Lower leg skin (tissue), 4 donors: Measurements from ENCODE around the gene MOV10. TPM values are rescaled to one million over a fixed set of nuclear protein-coding genes. Genes with fewer than 3 reads are reported as not detected.

Source experiments
- DNase-seq, 2 donors: peaks; one replicate each; pipeline ENCODE4 v3.0.0-alpha.2; 2019; ENCODE audit warnings: low spot score in 2 of 2
- H3K4me3 ChIP-seq: fragments of 200-600 bp; sonication (generic); 2 replicates; pipeline ENCODE4 v1.5.1; 2017; ENCODE audit warnings: mild to moderate bottlenecking, low read depth; ENCODE audit not compliant: poor library complexity, severe bottlenecking
- POLR2A ChIP-seq, 2 donors: fragments of 450-650 bp; IDR thresholded peaks; one replicate each; pipeline ENCODE4 v1.6.1; 2016 to 2017; ENCODE audit warnings: antibody characterized with exemption in 2 of 2, mild to moderate bottlenecking in 1 of 2, moderate library complexity in 1 of 2
- WGBS, 2 donors: methylation state at CpG; one replicate each; pipeline ENCODE4 v1.1.5; 2018; 5-methylcytosine and 5-hydroxymethylcytosine counted together
- intact Hi-C: fragments of 100-400 bp; cut with DNase I; formaldehyde crosslinking; loops from one replicate; pipeline ENCODE4 v1.15.0; 2023; ENCODE audit warnings: low total_unique reads
- total RNA-seq, 4 donors: library from RNA; depleted of rRNA; stranded (reverse); fragments of >200 nt; gene quantifications; one replicate each; pipeline ENCODE4 v1.1.0, GENCODE V29; 2016
- TF ChIP-seq, protein P1 (sequence below), 3 donors: fragments of 450-650 bp; IDR thresholded peaks; one replicate each; pipeline ENCODE4 v1.5.1; 2016; ENCODE audit warnings: antibody characterized with exemption in 3 of 3, mild to moderate bottlenecking in 3 of 3, moderate library complexity in 2 of 3

MOV10 gene
- total RNA-seq, 4 donors from 2014 or later: 46.2 to 105 (median 56.8) TPM

DNA sequence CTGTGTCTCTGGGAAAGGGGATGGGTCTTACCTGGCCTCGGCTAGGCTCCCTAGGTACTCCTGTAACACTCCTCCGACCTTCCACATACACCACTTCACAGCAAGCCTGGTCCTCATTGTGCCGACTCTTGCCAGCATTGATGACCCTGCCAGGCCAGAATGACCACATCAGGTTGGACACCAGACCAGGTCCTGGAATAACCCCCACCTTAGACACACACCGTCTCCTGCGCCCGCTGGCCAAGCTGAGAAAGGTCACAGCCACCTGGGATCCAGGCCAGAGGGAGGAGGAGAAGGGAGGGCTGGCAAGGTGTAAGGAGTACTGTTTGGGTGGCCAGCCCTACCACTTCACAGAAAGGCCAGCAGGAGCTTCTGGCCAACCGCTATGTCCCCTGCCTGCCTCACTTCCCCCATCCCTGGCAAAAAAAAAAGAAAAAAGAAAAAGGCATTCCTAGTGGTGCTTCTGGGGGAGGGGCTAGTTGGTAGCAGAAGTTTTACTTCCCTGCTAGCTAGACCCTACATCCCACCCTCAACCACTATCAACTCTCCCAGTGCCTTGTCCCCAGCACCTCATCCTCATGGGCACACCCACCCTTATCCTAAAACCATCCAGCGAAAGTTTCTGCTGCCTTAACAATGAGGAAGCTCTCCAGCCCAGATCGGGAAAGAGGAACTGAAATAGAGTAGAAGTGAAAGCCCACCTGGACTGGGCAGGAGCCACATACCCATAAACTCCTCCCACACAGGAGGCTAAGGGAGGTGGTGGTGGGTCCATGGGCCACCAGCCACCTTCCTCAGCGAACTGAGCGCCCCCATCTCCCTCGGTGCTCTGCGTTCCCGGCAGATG, 39.2 kb downstream of the MOV10 start:
- DNase-seq: no peak
- peak overlapping the region; percentile 34 for H3K4me3 ChIP-seq
- TF ChIP-seq, protein P1, sequence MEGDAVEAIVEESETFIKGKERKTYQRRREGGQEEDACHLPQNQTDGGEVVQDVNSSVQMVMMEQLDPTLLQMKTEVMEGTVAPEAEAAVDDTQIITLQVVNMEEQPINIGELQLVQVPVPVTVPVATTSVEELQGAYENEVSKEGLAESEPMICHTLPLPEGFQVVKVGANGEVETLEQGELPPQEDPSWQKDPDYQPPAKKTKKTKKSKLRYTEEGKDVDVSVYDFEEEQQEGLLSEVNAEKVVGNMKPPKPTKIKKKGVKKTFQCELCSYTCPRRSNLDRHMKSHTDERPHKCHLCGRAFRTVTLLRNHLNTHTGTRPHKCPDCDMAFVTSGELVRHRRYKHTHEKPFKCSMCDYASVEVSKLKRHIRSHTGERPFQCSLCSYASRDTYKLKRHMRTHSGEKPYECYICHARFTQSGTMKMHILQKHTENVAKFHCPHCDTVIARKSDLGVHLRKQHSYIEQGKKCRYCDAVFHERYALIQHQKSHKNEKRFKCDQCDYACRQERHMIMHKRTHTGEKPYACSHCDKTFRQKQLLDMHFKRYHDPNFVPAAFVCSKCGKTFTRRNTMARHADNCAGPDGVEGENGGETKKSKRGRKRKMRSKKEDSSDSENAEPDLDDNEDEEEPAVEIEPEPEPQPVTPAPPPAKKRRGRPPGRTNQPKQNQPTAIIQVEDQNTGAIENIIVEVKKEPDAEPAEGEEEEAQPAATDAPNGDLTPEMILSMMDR (IDR thresholded peaks at IDR 0.05): no peak
- no peak for TF ChIP-seq POLR2A (IDR thresholded peaks at IDR 0.05)
- 50% methylated on average over 14 of the region's 14 CpGs for WGBS, 2 donors
- intact Hi-C loops: no loop called here

DNA sequence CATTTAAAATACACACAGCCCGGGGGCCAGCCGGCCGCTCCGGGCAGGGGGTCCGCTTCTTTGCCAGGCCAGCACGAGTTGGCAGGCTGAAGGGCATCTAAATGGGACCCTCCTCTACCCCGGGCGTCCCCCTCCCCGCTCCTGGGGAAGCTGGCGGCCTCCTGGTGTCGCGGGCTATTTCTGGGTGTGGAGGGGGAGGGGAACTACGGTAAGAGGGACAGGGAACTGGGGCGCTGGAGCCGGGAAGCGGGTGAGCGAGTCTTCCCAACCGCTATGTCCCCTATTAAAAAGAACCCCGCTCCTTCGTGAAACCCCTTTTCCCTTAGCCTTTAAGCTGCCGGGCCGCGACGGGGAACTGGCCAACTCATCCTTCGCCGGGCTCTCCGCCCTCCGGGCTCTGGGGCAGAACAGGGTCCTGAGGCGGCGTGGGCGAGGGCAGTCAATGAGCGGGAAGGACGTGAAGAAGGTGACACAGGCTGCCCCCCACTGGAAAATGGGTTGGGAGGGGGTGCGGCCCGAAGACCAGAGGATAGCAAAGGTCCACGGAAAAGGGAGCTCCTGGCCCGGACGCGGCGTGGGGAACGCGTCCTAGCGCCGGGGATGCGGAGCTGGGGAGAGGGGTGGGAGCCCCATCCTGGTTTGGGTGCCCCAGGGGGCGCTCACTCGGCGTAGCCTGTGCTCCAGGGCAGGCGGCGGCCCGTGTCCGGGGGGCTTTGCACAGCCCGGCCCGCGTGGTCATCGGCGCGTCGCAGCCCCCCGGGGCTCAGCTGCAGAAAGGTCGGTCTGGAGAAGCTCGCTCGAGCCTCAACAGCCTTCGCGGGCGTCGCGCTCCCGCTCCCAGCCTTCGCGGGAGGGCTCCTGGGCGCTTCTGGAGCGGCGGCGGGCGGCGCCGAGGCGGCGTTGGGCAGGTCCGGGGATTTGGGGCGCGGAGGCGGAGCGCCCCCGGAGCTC, 40.1 kb downstream of the MOV10 start:
- intact Hi-C loops: no loop called here
- 1 to 2% methylated on average over 46 to 86 of the region's 86 CpGs for WGBS, 2 donors
- peak in 1 of 2 donors; percentile 92 for DNase-seq
- peak overlapping the region; percentile 34 for H3K4me3 ChIP-seq
- TF ChIP-seq, protein P1 (IDR thresholded peaks at IDR 0.05): no peak
- no peak for TF ChIP-seq POLR2A (IDR thresholded peaks at IDR 0.05)

DNA sequence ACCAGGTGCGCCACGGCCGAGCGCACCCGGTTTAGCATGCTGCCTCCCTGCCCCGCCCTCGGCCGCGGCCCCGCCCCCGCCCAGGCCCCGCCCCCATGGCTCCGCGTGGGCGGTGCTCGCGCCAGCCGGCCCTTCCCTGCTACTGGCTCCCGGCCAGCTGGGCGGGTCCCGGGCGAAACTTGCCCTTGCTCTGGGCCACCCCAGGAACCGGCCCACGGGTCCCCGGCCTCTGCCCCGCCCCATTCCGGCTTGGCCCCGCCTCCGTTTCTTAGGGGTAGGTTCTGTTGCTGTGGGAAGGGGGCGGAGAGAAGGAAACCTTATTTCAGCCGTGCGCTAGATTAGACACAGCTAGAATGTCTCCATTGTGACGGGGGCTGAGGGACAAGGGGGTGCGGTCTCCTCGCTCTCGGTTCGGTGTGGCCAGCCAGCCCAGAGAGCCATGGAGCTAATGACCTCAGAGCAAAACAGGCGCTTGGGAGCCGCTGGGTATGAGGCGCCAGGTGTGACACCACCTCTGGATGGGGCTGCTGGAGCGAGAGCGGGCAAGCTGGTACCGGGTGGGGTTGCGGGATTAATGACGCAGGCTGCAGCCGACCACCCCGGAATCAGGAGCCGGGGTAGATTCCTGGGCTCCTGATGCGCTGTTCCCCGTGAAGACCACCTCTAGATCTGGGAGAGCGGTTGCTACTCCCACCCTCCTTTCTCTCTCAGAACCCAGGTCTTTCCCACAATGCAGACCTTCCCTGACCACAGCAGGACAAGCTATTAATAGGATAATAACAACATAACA, 41.0 kb downstream of the MOV10 start, which contains the start of gene PPM1J:
PPM1J (minus strand) TSS at position 69 of the 790 bp plus-strand sequence; CDS start at position 38, 31 bp downstream.
- no peak for TF ChIP-seq POLR2A (IDR thresholded peaks at IDR 0.05)
- TF ChIP-seq, protein P1 (IDR thresholded peaks at IDR 0.05): no peak
- intact Hi-C loops: no loop called here
- WGBS, 2 donors: 0 to 1% methylated on average over 17 to 45 of the region's 51 CpGs

DNA sequence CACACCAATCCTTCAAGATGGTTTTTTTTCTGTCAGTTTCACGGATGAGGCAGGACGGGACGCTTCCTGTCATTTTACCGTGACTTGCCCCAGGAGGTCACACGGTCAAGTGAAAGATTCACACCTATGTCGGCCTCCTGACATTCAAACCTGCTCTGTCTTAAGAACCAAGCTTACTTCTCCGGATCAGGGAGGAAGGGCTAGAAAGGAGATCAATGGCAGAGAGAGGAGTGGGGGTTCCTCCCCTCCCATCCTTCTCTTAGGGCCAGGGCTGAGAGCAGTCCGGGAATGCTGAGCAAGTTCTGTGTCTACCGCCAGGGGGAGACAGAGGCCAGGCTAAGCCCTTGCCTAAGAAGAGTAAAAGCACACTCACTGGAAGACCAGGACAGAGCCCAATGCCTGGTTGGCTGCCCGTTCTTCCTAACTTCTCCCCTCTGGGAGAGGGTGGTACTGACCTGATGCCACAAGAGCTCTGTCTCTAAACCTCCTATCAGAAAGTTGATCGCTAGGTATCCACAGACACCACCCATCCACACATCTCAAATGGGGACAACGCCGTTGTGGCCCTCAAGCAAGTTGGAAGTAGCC, 41.8 kb downstream of the MOV10 start:
- DNase-seq: peak; percentile 88 to 97
- no peak overlapping the region for H3K4me3 ChIP-seq
- 15 to 17% methylated on average over 13 of the region's 13 CpGs for WGBS, 2 donors
- TF ChIP-seq, protein P1 (IDR thresholded peaks at IDR 0.05): peak in 1 of 3 donors; percentile 89
- no peak for TF ChIP-seq POLR2A (IDR thresholded peaks at IDR 0.05)
- intact Hi-C loops: no loop called here

More for the DNA sequence above, 41.0 kb downstream of the MOV10 start, which contains the start of gene PPM1J:
- DNase-seq: peak; percentile 98 to 100
- H3K4me3 ChIP-seq: peak within 1 kb of the TSS; percentile 34
